ENCODE measurements around the gene PHAF1.

GRCh38 chr16:67155295-67156142 lies 45.8 kb downstream of the PHAF1 start:
- TF ChIP-seq SRF (IDR thresholded peaks at IDR 0.05; ENCODE audit: low read depth, low read length) (peak; percentile 72), HDAC2 (IDR thresholded peaks at IDR 0.05; ENCODE audit: borderline replicate concordance in 1 of 2, low read depth in 2 of 2, low read length in 2 of 2) (no peak), RAD21 (IDR thresholded peaks at IDR 0.05 in 1 of 2, conservative IDR thresholded peaks at IDR 0.05 in 1 of 2; ENCODE audit: low read depth in 2 of 2, low read length in 2 of 2) (peak; percentile 84 to 91), CTCF (IDR thresholded peaks at IDR 0.05; ENCODE audit: control extremely low read depth in 1 of 3, insufficient read depth in 1 of 3, low read depth in 1 of 3, low read length in 3 of 3) (peak; percentile 94 to 98 (median 95)), JUN (IDR thresholded peaks at IDR 0.05; ENCODE audit: low read depth, low read length) (no peak), POLR2A (IDR thresholded peaks at IDR 0.05; ENCODE audit: control extremely low read depth in 1 of 2, low read depth in 2 of 2, low read length in 2 of 2) (no peak), EP300 (IDR thresholded peaks at IDR 0.05; ENCODE audit: borderline replicate concordance in 1 of 2, low read depth in 2 of 2, low read length in 2 of 2) (no peak; a peak in 1 of 3 replicates), EZH2 (IDR thresholded peaks at IDR 0.05; ENCODE audit: low read depth, low read length, severe bottlenecking) (peak; percentile 70), CBX8 (IDR thresholded peaks at IDR 0.05; ENCODE audit: borderline replicate concordance, low read depth, low read length) (no peak), POLR2AphosphoS5 (IDR thresholded peaks at IDR 0.05; ENCODE audit: low read depth, low read length) (no peak), TAF1 (IDR thresholded peaks at IDR 0.05; ENCODE audit: low read depth, low read length) (no peak), USF2 (IDR thresholded peaks at IDR 0.05; ENCODE audit: low read length) (no peak), MAFK (IDR thresholded peaks at IDR 0.05; ENCODE audit: low read depth, low read length) (no peak)

Measured in H1 (cell line).